G401.6 (cell line): Measurements from ENCODE around the gene ADSS1.
"Not testable (repeated sequence)": the region's sequence is repeated elsewhere in the genome, so short reads cannot be mapped to it uniquely, and the experiment has no call there.

Experiments used
- FAIRE-seq: peaks from 2 replicates; lab custom pipeline; 2012; peaks lifted over from hg19 to GRCh38; lab: Jason Lieb, UNC

Gene ADSS1

GRCh38 chr14:104734601-104734990, 10.6 kb downstream of the ADSS1 start:
- FAIRE-seq = no peak

DNA sequence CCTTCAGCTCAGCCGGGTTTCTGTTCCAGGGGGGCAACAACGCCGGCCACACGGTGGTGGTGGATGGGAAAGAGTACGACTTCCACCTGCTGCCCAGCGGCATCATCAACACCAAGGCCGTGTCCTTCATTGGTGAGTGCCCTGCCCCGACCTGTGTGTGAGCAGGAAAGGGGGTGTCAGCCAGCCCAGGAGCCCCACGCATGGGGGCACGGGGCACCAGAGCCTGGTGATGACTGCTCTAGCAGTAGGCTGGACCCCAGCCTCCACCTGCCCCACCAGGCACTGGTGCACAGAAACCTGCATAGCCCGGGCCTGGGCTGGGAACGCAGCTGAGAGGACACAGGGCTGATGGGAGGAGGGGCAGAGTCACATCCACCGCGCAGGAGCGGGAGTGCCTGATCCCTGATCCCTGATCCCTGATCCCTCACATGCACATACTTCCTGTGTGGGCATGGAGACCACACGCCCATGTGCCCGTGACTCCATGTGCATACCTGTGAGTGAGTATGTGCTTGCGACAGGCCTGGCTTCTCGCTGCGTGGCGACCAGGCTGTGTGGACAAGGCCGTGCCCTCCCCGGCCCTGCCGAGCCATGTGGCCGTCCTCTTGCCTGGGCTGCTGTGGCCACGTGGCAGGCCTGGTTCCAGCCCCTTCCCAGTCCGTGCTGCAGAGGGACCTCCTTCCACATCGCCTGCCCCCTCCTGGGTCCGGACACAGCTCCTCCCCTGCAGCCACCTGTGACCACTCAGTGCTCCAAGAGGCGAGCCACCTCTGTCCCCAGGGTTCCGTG, 11.2 kb downstream of the ADSS1 start:
- FAIRE-seq = no peak

GRCh38 chr14:104735830-104736642, 12.0 kb downstream of the ADSS1 start:
- no peak for FAIRE-seq

GRCh38 chr14:104738375-104739019, 14.5 kb downstream of the ADSS1 start:
- no peak for FAIRE-seq

DNA sequence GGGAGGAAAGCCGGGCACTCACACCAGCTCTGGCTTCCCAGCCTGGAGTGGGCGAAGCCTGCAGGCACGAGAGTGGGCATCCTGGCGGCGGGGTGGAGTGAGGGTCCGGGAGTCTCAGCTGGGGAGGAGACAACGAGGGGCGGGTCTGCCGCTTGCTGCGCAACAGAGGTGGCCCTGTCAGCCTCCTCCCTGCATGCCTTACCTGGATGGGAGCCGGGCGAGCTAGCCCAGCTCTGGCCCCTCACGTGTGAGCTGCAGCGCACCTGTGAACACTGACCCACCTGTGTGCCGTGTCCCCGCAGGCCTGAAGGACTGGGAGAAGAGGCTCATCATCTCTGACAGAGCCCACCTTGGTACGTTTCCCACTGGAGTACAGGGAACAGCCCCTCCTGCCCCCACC, 15.0 kb downstream of the ADSS1 start:
- FAIRE-seq = no peak

DNA sequence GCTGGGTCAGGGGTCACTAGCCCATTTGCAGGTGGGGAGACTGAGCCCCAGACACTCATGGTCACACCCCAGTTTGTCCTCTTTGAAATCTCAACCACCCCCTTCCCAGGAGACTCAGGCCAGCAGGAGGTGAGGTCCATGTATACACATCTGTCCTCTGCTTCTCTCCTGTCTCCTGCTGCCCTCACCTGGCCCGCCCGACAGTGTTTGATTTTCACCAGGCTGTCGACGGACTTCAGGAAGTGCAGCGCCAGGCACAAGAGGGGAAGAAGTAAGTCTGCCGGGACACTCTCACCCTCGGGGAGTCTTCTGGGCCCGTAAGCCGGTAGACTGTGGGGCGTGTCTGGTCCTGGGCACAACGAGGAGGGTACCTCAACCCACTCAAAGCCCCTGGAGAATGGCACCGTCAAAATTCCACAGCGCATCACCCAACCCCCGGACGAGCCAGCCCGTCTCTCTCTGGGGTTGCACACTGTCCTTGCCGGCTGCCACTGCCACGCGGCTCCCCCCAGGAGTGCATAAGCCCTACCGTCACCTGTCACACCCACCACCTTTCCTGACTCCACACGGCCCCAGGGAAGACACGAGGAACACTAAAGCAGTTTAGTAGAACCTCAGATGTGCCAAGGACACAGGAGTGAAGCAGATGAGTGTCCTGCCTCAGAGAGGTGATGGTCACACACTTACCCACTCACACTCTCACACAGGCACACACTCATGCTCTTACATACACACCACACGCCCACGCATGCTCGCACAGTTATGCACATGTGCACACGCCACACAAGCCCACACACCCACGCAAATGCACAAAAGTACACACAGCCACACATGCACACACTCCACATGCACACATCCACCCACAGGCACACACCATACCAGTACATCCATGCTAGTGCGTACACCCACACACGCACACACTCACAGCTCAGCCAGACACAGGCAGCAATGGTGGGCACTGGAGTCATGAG, 15.8 kb downstream of the ADSS1 start:
- FAIRE-seq = no peak

DNA sequence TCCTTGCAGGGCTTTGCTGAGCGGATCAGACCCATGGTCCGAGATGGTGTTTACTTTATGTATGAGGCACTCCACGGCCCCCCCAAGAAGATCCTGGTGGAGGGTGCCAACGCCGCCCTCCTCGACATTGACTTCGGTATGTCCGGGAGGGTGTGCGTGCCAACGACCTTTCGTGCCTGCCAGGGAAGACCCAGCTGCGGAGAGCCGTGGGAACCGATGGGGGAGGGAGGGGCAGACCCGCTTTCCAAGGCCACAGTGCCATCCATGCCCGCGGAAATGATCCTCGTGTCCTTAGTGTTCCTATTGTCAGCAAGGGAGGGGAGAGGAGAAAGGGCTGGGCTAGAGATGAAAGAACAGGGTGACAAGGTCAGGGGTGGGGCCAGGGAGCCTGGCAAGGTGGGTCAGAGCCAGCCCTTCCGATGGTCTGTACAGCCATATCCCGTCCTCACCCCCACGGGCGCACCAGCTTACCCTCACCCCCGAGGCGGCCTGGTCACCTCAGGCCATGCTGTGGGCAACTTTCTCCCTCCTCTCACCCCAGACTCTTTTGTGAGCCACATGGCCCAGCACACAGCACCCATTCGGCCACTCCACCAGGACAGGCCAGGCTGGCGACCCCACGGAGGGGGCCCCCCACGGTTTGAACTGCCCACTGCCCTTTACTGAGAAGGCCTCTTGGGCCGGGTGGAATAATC, 17.2 kb downstream of the ADSS1 start:
- FAIRE-seq = no peak

DNA sequence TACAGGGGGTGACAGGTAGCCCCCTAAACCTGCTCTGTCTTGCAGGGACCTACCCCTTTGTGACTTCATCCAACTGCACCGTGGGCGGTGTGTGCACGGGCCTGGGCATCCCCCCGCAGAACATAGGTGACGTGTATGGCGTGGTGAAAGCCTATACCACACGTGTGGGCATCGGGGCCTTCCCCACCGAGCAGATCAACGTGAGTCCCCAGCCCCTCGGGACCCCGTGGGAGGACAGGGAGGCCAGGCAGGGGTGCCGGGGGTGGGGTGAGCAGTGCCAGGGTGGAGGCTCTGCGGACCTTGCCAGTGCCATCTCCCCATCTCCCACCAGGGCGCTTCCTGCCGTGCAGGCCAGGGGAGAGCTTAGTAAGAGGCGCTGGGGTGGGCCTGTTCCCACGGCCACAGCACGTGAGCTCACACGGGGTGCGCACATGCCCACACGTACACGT, 17.8 kb downstream of the ADSS1 start:
- FAIRE-seq = no peak

DNA sequence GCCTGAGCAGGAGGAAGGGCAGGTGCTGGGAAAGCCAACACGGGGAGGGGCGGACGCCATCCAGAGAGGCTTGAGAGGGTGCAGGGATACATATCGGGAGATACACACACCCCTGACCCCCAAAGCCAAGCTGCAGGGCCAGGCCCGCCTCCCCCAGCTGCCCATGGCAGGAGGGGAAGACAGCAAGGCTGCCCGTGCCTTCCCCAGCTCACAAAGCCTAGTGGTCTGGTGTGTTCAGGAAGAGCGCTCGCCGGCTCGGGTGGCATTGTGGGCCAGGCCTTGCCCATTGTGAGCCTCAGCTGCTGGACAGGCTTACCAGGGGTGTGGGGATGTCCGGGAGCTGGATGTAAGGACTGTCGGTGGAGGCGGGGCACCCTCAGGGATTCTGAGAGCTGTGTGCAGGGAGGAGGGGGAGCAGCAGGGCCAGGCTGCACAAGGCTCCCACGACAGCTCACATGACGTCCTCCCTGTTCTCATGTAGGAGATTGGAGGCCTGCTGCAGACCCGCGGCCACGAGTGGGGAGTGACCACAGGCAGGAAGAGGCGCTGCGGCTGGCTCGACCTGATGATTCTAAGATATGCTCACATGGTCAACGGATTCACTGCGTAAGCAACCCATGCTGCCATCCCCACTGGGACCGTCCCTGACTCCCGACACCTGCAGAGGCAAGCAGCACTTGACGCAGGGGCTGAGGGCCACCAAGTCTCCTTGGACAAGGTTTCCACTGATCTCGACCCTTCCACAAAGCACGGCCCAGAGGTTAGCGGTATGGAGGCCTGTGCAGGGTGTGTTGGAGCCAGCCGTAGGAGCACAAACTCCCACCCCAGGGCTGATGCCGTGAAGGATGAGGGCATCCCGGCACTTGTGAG, 18.8 kb downstream of the ADSS1 start:
- no peak for FAIRE-seq

GRCh38 chr14:104743461-104744380, 19.7 kb downstream of the ADSS1 start:
- no peak for FAIRE-seq

DNA sequence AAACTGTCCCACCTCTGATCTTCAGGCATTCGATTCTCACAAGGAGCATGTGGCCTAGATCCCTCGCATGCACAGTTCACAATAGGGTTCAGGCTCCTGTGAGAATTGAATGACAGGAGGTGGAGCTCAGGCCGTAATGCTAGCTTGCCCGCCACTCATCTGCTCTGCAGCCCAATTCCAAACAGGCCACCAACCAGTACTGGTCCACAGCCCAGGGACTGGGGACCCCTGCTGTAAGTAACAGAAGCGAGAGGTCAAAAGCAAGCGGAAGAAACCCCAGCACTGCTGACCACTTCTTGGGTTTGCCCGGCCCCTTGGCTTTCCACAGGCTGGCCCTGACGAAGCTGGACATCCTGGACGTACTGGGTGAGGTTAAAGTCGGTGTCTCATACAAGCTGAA, 20.5 kb downstream of the ADSS1 start:
- FAIRE-seq = no peak

GRCh38 chr14:104745431-104745830, 21.4 kb downstream of the ADSS1 start:
- FAIRE-seq = no peak

DNA sequence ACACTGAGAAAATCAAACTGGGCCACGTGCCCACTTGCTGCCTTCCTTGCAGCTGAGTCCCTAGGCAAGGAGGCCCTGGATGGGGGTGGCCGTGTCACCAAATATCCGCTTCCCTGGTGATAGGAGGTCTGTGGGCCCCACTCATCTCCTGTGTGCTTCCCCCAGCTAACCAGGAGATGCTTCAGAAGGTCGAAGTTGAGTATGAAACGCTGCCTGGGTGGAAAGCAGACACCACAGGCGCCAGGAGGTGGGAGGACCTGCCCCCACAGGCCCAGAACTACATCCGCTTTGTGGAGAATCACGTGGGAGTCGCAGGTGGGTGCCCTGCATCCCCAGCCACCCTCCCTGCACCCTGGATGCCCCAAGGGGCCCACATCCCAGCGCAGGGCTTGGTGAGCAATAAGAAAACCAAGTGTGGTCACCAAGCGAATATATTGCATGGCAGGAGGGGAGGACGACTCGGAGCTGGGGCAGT, 22.1 kb downstream of the ADSS1 start:
- no peak for FAIRE-seq

- no peak for FAIRE-seq
Observed at GRCh38 chr14:104746934-104747481, 23.0 kb downstream of the ADSS1 start.

DNA sequence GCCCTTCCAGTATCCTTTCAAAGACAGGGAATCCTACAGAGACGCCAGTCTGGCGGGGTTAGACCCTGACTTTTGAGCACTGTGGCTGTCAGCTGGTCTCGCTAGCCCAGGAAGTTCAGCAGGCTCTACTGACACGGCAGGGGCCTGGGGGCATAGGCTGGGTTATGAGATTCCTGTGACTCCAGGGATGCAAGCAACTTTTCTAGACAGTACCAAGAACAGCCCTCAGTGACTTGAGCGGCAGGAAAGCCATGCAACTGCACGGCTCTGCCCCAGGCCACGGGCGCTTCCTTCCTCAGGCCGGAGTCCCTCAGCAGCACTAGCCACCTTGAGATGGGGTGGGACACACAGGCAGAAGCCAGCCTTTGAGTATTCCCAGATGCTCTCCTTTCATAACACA, 23.8 kb downstream of the ADSS1 start:
- no peak for FAIRE-seq

DNA sequence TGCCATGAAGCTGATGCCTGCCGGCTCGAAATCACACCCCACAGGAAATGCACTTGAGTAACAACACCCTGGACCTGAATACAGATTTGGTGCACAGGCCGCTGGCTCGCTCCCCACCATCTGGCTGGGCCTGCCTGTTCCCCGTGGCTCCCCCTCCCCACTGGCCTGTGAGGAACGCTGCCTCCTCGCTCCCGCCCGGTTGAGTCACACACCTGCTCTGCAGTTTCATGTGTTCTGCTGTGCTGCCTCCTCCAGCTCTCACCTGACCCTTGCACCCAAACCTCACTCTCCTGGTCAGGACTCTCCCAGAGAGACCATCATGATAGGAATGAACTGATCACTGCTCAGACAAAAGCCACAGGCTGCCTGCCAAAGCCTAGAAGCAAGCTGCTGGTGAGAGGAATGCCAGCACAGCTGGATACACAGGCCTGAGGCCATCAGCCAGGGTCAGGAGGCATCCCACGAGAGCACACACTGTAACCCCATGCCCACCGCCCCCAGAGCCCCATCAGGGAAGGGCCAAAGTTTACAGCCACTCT, 25.2 kb downstream of the ADSS1 start:
- FAIRE-seq = no peak

GRCh38 chr14:104750056-104750752, 26.2 kb downstream of the ADSS1 start:
- no peak for FAIRE-seq

DNA sequence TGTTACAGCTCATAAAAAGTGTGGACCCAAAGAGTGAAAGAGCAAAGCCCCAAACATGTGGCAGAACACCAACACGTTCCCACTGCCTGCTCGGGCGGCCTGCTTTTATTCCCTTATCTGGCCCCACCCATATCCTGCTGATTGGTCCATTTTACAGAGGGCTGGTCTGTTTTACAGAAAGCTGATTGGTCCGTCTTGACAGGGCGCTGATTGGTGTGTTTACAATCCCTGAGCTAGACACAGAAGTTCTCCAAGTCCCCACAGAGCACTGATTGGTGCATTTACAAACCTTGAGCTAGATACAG, 26.7 kb downstream of the ADSS1 start:
- FAIRE-seq = not testable (repeated sequence)
